HEK293 (cell line): ENCODE data around the gene CCDC81.
"Not testable (repeated sequence)": the region's sequence is repeated elsewhere in the genome, so short reads cannot be mapped to it uniquely, and the experiment has no call there.

Experiments
- CTCF ChIA-PET: fragments of 350-600 bp; formaldehyde crosslinking; extraction: SDS; loops from one replicate; lab custom pipeline; 2021; ENCODE audit warnings: antibody characterized with exemption; lab: Yijun Ruan, JAX
- POLR2A ChIA-PET: fragments of 300-600 bp; formaldehyde crosslinking; extraction: SDS; loops from one replicate; lab custom pipeline; 2020; ENCODE audit warnings: antibody characterized with exemption, inconsistent platforms; lab: Yijun Ruan, JAX
- H3K27ac ChIP-seq: fragments of 200-500 bp; sonication (Bioruptor generic); 2 replicates; pipeline ENCODE4 v1.5.1; 2014; ENCODE audit warnings: low read depth, low read length, control low read depth, inconsistent platforms; ENCODE audit errors: extremely low read depth
- H3K36me3 ChIP-seq, 2 experiments: fragments of 200-500 bp in 1 of 2; sonication (Bioruptor generic) in 1 of 2; 1 replicate in 1 of 2; 2 replicates in 1 of 2; pipeline ENCODE4 v1.5.1; 2014 to 2017; ENCODE audit warnings: inconsistent platforms in 2 of 2, low read length in 2 of 2; ENCODE audit not compliant: control insufficient read depth in 2 of 2, insufficient read depth in 1 of 2
- H3K4me1 ChIP-seq: fragments of 200-500 bp; sonication (Bioruptor generic); 2 replicates; pipeline ENCODE4 v1.5.1; 2014; ENCODE audit warnings: mild to moderate bottlenecking, low read length, inconsistent platforms; ENCODE audit not compliant: control insufficient read depth, insufficient read depth
- H3K4me3 ChIP-seq: 2 replicates; pipeline ENCODE4 v1.5.1; 2011; ENCODE audit warnings: low read depth, mild to moderate bottlenecking, control low read depth, low read length, moderate library complexity
- H3K9me3 ChIP-seq: fragments of 200-500 bp; sonication (Bioruptor generic); 2 replicates; pipeline ENCODE4 v1.5.1; 2014; ENCODE audit warnings: low read depth, low read length, inconsistent platforms; ENCODE audit not compliant: control insufficient read depth, insufficient read depth
- BCL6B ChIP-seq: fragments of 450-650 bp; formaldehyde crosslinking; IDR thresholded peaks from 2 replicates; pipeline ENCODE4 v1.5.1; 2017; ENCODE audit warnings: missing biosample characterization, missing genetic modification characterization
- CTCF ChIP-seq: fragments of 450-650 bp; formaldehyde crosslinking; IDR thresholded peaks from 2 replicates; pipeline ENCODE4 v1.5.1; 2016; ENCODE audit warnings: missing biosample characterization, missing genetic modification characterization
- FEZF1 ChIP-seq: fragments of 450-650 bp; formaldehyde crosslinking; IDR thresholded peaks from 2 replicates; pipeline ENCODE4 v1.5.1; 2016; ENCODE audit warnings: missing biosample characterization, missing genetic modification characterization
- GLIS2 ChIP-seq: fragments of 450-650 bp; formaldehyde crosslinking; IDR thresholded peaks from 2 replicates; pipeline ENCODE4 v1.5.1; 2016; ENCODE audit warnings: missing biosample characterization, missing genetic modification characterization
- HOXD13 ChIP-seq: sonication (generic); formaldehyde crosslinking; IDR thresholded peaks from 2 replicates; pipeline ENCODE4 v1.8.0; 2022; ENCODE audit warnings: missing genetic modification reagents, borderline replicate concordance
- SALL2 ChIP-seq: fragments of 450-650 bp; formaldehyde crosslinking; IDR thresholded peaks from 2 replicates; pipeline ENCODE4 v1.5.0; 2017; ENCODE audit warnings: missing biosample characterization, mild to moderate bottlenecking, missing genetic modification characterization, borderline replicate concordance
- SP7 ChIP-seq: fragments of 450-650 bp; formaldehyde crosslinking; IDR thresholded peaks from 2 replicates; pipeline ENCODE4 v1.5.1; 2016; ENCODE audit warnings: missing biosample characterization, missing genetic modification characterization
- ZBTB7A ChIP-seq: fragments of 450-650 bp; formaldehyde crosslinking; IDR thresholded peaks from 2 replicates; pipeline ENCODE4 v1.5.1; 2016; ENCODE audit warnings: low read depth, missing biosample characterization, missing genetic modification characterization
- ZFP69B ChIP-seq: fragments of 450-650 bp; formaldehyde crosslinking; IDR thresholded peaks from 2 replicates; pipeline ENCODE4 v1.5.1; 2016; ENCODE audit warnings: missing biosample characterization, missing genetic modification characterization
- ZNF112 ChIP-seq: fragments of 450-650 bp; formaldehyde crosslinking; IDR thresholded peaks from 2 replicates; pipeline ENCODE4 v1.5.0; 2017; ENCODE audit warnings: missing biosample characterization, missing genetic modification characterization
- ZNF148 ChIP-seq: fragments of 450-650 bp; formaldehyde crosslinking; IDR thresholded peaks from 2 replicates; pipeline ENCODE4 v1.5.0; 2017; ENCODE audit warnings: missing biosample characterization, missing genetic modification characterization, borderline replicate concordance
- ZNF211 ChIP-seq: fragments of 450-650 bp; formaldehyde crosslinking; IDR thresholded peaks from 2 replicates; pipeline ENCODE4 v1.5.1; 2016; ENCODE audit warnings: low read depth, missing biosample characterization, missing genetic modification characterization
- ZNF280C ChIP-seq: fragments of 450-650 bp; formaldehyde crosslinking; IDR thresholded peaks from 2 replicates; pipeline ENCODE4 v1.5.1; 2016; ENCODE audit warnings: missing biosample characterization, missing genetic modification characterization
- ZNF302 ChIP-seq: fragments of 450-650 bp; formaldehyde crosslinking; IDR thresholded peaks from 2 replicates; pipeline ENCODE4 v1.5.1; 2016; ENCODE audit warnings: missing biosample characterization, missing genetic modification characterization, low read depth
- ZNF341 ChIP-seq: fragments of 450-650 bp; formaldehyde crosslinking; IDR thresholded peaks from 2 replicates; pipeline ENCODE4; 2016; ENCODE audit warnings: low read depth, missing biosample characterization, missing genetic modification characterization
- ZNF416 ChIP-seq: fragments of 450-650 bp; formaldehyde crosslinking; IDR thresholded peaks from 2 replicates; pipeline ENCODE4 v1.5.1; 2016; ENCODE audit warnings: missing biosample characterization, missing genetic modification characterization
- ZNF423 ChIP-seq: fragments of 450-650 bp; formaldehyde crosslinking; IDR thresholded peaks from 2 replicates; pipeline ENCODE4 v1.5.1; 2016; ENCODE audit warnings: missing biosample characterization, missing genetic modification characterization
- ZNF426 ChIP-seq: fragments of 450-650 bp; formaldehyde crosslinking; IDR thresholded peaks from 2 replicates; pipeline ENCODE4 v1.5.1; 2017; ENCODE audit warnings: missing biosample characterization, missing genetic modification characterization, mild to moderate bottlenecking, inconsistent platforms, moderate library complexity
- ZNF626 ChIP-seq: fragments of 450-650 bp; sonication (Bioruptor Pico); formaldehyde crosslinking; IDR thresholded peaks from 2 replicates; pipeline ENCODE4 v1.5.1; 2018; ENCODE audit warnings: missing biosample characterization, missing genetic modification characterization, inconsistent platforms
- ZNF768 ChIP-seq: fragments of 450-650 bp; formaldehyde crosslinking; IDR thresholded peaks from 2 replicates; pipeline ENCODE4 v1.5.1; 2018; ENCODE audit warnings: missing biosample characterization, mild to moderate bottlenecking, missing genetic modification characterization

The CCDC81 gene

GRCh38 chr11:86346513-86346912, 28.2 kb upstream of the CCDC81 start (continued):
- no peak for TF ChIP-seq ZNF426 (tag by site-specific recombination)
- TF ChIP-seq ZNF148 (tag by site-specific recombination), result no peak
- no peak for TF ChIP-seq SALL2 (tag by site-specific recombination)
- no peak for TF ChIP-seq ZNF211 (tag by site-specific recombination)

GRCh38 chr11:86355256-86355655, 19.4 kb upstream of the CCDC81 start:
- Histone ChIP-seq H3K36me3 (no peaks in the 10 kb centered on the region), H3K9me3 (no peaks in the 10 kb centered on the region), H3K4me3 (no peak overlapping the region), H3K27ac (no peak overlapping the region), H3K4me1 (no peaks in the 10 kb centered on the region)
- TF ChIP-seq ZNF280C (tag by site-specific recombination) (no peak), ZNF423 (tag by site-specific recombination) (no peak), ZNF302 (tag by site-specific recombination) (no peak), CTCF (tag by site-specific recombination) (no peak), BCL6B (tag by site-specific recombination) (no peak), HOXD13 (CRISPR knock-in tag) (no peak), ZFP69B (tag by site-specific recombination) (no peak), SP7 (no peak), ZNF768 (tag by site-specific recombination) (no peak), ZBTB7A (tag by site-specific recombination) (no peak), ZNF626 (no peak), FEZF1 (tag by site-specific recombination) (no peak), ZNF211 (tag by site-specific recombination) (no peak), ZNF112 (no peak), ZNF416 (no peak), ZNF341 (tag by site-specific recombination) (no peak), GLIS2 (tag by site-specific recombination) (no peak)
- ChIA-PET CTCF (interaction anchor here (0.6 to 0.8 kb wide), 4 partner anchors 42 to 1691 kb away, joined by 3 to 4 read pairs (median 3); no protein-coding TSS in a partner anchor), POLR2A (interaction anchor here (0.7 kb wide), 1 partner anchor 14 kb away, joined by 3 read pairs; no protein-coding TSS in a partner anchor)

GRCh38 chr11:86357412-86357811, 17.3 kb upstream of the CCDC81 start:
- POLR2A ChIA-PET, H3K9me3 ChIP-seq, H3K4me1 ChIP-seq, H3K27ac ChIP-seq, H3K4me3 ChIP-seq, H3K36me3 ChIP-seq: not testable (repeated sequence)
- CTCF ChIA-PET, result interaction anchor here (1.0 to 1.4 kb wide), 2 partner anchors 61 to 581 kb away, joined by 3 to 5 read pairs; no protein-coding TSS in a partner anchor
